H9 (cell line): ENCODE measurements around the gene APAF1. TPM values are rescaled to one million over a fixed set of nuclear protein-coding genes. Genes with fewer than 3 reads are reported as not detected.
A peak's percentile ranks its signal among the peaks of the same experiment; 100 is the strongest.

Source experiments
- DNase-seq: peaks from one replicate; pipeline ENCODE4 v3.0.0-alpha.2; 2017
- H2AFZ ChIP-seq: one replicate; pipeline ENCODE4 v1.6.1; 2013; ENCODE audit warnings: mild to moderate bottlenecking, low read length, control low read depth, moderate library complexity
- H2AK5ac ChIP-seq: 2 replicates; pipeline ENCODE4 v1.6.1; 2013; ENCODE audit warnings: low read length, control low read depth, mixed read lengths; ENCODE audit not compliant: insufficient read length
- H2BK120ac ChIP-seq: one replicate; pipeline ENCODE4 v1.6.1; 2013; ENCODE audit warnings: low read depth, mild to moderate bottlenecking, low read length, control low read depth, inconsistent platforms; ENCODE audit not compliant: poor library complexity, severe bottlenecking
- H2BK12ac ChIP-seq: 2 replicates; pipeline ENCODE4 v1.6.1; 2013; ENCODE audit warnings: low read length, control low read depth, mixed read lengths, low read depth; ENCODE audit not compliant: insufficient read length
- H2BK15ac ChIP-seq: 2 replicates; pipeline ENCODE4 v1.6.1; 2013; ENCODE audit warnings: low read depth, low read length, control low read depth
- H2BK20ac ChIP-seq: one replicate; pipeline ENCODE4 v1.6.1; 2013; ENCODE audit warnings: low read depth, mild to moderate bottlenecking, low read length, control low read depth, inconsistent platforms; ENCODE audit not compliant: poor library complexity, severe bottlenecking
- H2BK5ac ChIP-seq: 2 replicates; pipeline ENCODE4 v1.6.1; 2013; ENCODE audit warnings: low read length, control low read depth, mixed read lengths; ENCODE audit not compliant: insufficient read length
- H3K14ac ChIP-seq: 2 replicates; pipeline ENCODE4 v1.6.1; 2013; ENCODE audit warnings: low read length, control low read depth; ENCODE audit not compliant: insufficient read depth
- H3K18ac ChIP-seq: 2 replicates; pipeline ENCODE4 v1.6.1; 2013; ENCODE audit warnings: low read depth, mild to moderate bottlenecking, mixed read lengths, low read length, control low read depth; ENCODE audit not compliant: insufficient read length
- H3K23ac ChIP-seq: 2 replicates; pipeline ENCODE4 v1.6.1; 2013; ENCODE audit warnings: low read length, control low read depth, mixed read lengths, low read depth; ENCODE audit not compliant: insufficient read length
- H3K23me2 ChIP-seq: 2 replicates; pipeline ENCODE4 v1.6.1; 2013; ENCODE audit warnings: low read depth, mild to moderate bottlenecking, mixed read lengths, low read length, control low read depth; ENCODE audit not compliant: insufficient read length, poor library complexity, severe bottlenecking
- H3K27ac ChIP-seq: 2 replicates; pipeline ENCODE4 v1.5.1; 2013; ENCODE audit warnings: low read length, control low read depth, mixed read lengths, low read depth; ENCODE audit not compliant: insufficient read length
- H3K27me3 ChIP-seq: 2 replicates; pipeline ENCODE4 v1.6.1; 2013; ENCODE audit warnings: low read length, control low read depth, inconsistent platforms; ENCODE audit not compliant: insufficient read depth
- H3K4ac ChIP-seq: 2 replicates; pipeline ENCODE4 v1.6.1; 2013; ENCODE audit warnings: low read depth, mild to moderate bottlenecking, control low read depth, inconsistent platforms, low read length, moderate library complexity
- H3K4me1 ChIP-seq: 2 replicates; pipeline ENCODE4 v1.6.1; 2013; ENCODE audit warnings: low read length, control low read depth, inconsistent platforms; ENCODE audit not compliant: insufficient read depth
- H3K4me2 ChIP-seq: 2 replicates; pipeline ENCODE4 v1.6.1; 2013; ENCODE audit warnings: low read length, control low read depth, mixed read lengths; ENCODE audit not compliant: insufficient read length, insufficient read depth
- H3K56ac ChIP-seq: 2 replicates; pipeline ENCODE4 v1.6.1; 2013; ENCODE audit warnings: low read depth, mild to moderate bottlenecking, mixed read lengths, low read length, control low read depth; ENCODE audit not compliant: insufficient read length
- H3K79me1 ChIP-seq: 2 replicates; pipeline ENCODE4 v1.6.1; 2013; ENCODE audit warnings: low read depth, mild to moderate bottlenecking, moderate library complexity, low read length, control low read depth, inconsistent platforms; ENCODE audit not compliant: insufficient read depth, poor library complexity, severe bottlenecking
- H3K79me2 ChIP-seq: 2 replicates; pipeline ENCODE4 v1.6.1; 2013; ENCODE audit warnings: low read length, control low read depth, inconsistent platforms; ENCODE audit not compliant: insufficient read depth
- H3K9ac ChIP-seq: 2 replicates; pipeline ENCODE4 v1.6.1; 2013; ENCODE audit warnings: low read length, control low read depth, mixed read lengths; ENCODE audit not compliant: insufficient read length; ENCODE audit errors: extremely low read depth
- H3K9me3 ChIP-seq: one replicate; pipeline ENCODE4 v1.6.1; 2013; ENCODE audit warnings: low read depth, low read length, inconsistent platforms; ENCODE audit not compliant: control insufficient read depth
- H3T11ph ChIP-seq: one replicate; pipeline ENCODE4 v1.6.1; 2013; ENCODE audit warnings: mild to moderate bottlenecking, low read length, control low read depth, inconsistent platforms
- H4K20me1 ChIP-seq: one replicate; pipeline ENCODE4 v1.6.1; 2013; ENCODE audit not compliant: control insufficient read depth, insufficient read length, insufficient read depth
- H4K5ac ChIP-seq: 2 replicates; pipeline ENCODE4 v1.6.1; 2013; ENCODE audit warnings: low read depth, mild to moderate bottlenecking, mixed read lengths, low read length, control low read depth; ENCODE audit not compliant: insufficient read length
- H4K8ac ChIP-seq: replicated peaks from 2 replicates; pipeline ENCODE4 v1.6.1; 2013; ENCODE audit warnings: low read length, control low read depth, mixed read lengths, low read depth; ENCODE audit not compliant: insufficient read length
- H4K91ac ChIP-seq: 2 replicates; pipeline ENCODE4 v1.6.1; 2013; ENCODE audit warnings: low read depth, mild to moderate bottlenecking, moderate library complexity, mixed read lengths, low read length, control low read depth; ENCODE audit not compliant: insufficient read length
- H3K27ac Mint-ChIP-seq, 3 experiments: 2 replicates in 2 of 3; 3 replicates in 1 of 3; pipeline ENCODE4 v1.8.0; 2020 to 2021; ENCODE audit warnings: mixed read lengths in 3 of 3, mild to moderate bottlenecking in 1 of 3, moderate library complexity in 1 of 3
- H3K27me3 Mint-ChIP-seq: 2 replicates; pipeline ENCODE4 v1.8.0; 2021; ENCODE audit warnings: low read depth, mild to moderate bottlenecking, moderate library complexity, mixed read lengths
- H3K36me3 Mint-ChIP-seq, 3 experiments: 2 replicates in 2 of 3; 3 replicates in 1 of 3; pipeline ENCODE4 v1.8.0; 2020 to 2021; ENCODE audit warnings: low read depth in 3 of 3, mixed read lengths in 3 of 3; ENCODE audit not compliant: insufficient read depth in 1 of 3
- H3K4me1 Mint-ChIP-seq, 2 experiments: 2 replicates each; pipeline ENCODE4 v1.8.0; 2020; ENCODE audit warnings: mixed read lengths in 2 of 2
- H3K4me3 Mint-ChIP-seq, 2 experiments: 2 replicates in 1 of 2; 3 replicates in 1 of 2; pipeline ENCODE4 v1.8.0; 2020 to 2021; ENCODE audit warnings: mild to moderate bottlenecking in 2 of 2, mixed read lengths in 2 of 2, moderate library complexity in 1 of 2
- H3K9me3 Mint-ChIP-seq, 2 experiments: 2 replicates in 1 of 2; 3 replicates in 1 of 2; pipeline ENCODE4 v1.8.0; 2020; ENCODE audit warnings: mild to moderate bottlenecking in 2 of 2, mixed read lengths in 2 of 2, moderate library complexity in 1 of 2
- CTCF ChIP-seq: fragments of 200-600 bp; sonication (generic); conservative IDR thresholded peaks from 3 replicates; pipeline ENCODE4 v1.8.0; 2021; ENCODE audit warnings: antibody characterized with exemption, mild to moderate bottlenecking
- WGBS: extraction: QIAGEN DNeasy Blood & Tissue Kit; methylation state at CpG from one replicate; pipeline ENCODE4 v1.1.7; 2013; ENCODE audit warnings: missing lambda C conversion rate, low lambda C conversion rate, mixed read lengths; ENCODE audit not compliant: insufficient read length; ENCODE audit errors: extremely low coverage; 5-methylcytosine and 5-hydroxymethylcytosine counted together
- total RNA-seq: library from RNA; stranded (reverse); gene quantifications from 2 replicates; pipeline ENCODE4 v1.2.1, GENCODE V29; 2021

APAF1 gene
- total RNA-seq, 1 experiment from 2014 or later, result 16.5 TPM

- no peak overlapping the region for H4K5ac ChIP-seq
- H2BK20ac ChIP-seq, result no peak overlapping the region
- TF ChIP-seq CTCF, result no peak
- H2BK15ac ChIP-seq, result no peak overlapping the region
- Mint-ChIP-seq H3K4me3 (no peak overlapping the region), H3K27ac (peak overlapping the region in 1 of 3 experiments; percentile 3; a peak in 2 of 7 replicates), H3K4me1 (peaks cover 10% of the 10 kb centered on the region in 2 experiments), H3K27me3 (no peaks in the 10 kb centered on the region), H3K9me3 (no peaks in the 10 kb centered on the region), H3K36me3 (peaks cover 0 to 6% (median 4%) of the 10 kb centered on the region in 3 experiments; a peak in 2 of 7 replicates)
- H3K9me3 ChIP-seq, result no peaks in the 10 kb centered on the region
- H2AK5ac ChIP-seq, result no peak overlapping the region
- H2AFZ ChIP-seq, result no peak overlapping the region
- H4K91ac ChIP-seq, result no peak overlapping the region
- no peak overlapping the region for H3K27ac ChIP-seq
- H4K20me1 ChIP-seq, result no peaks in the 10 kb centered on the region
- H3K4me1 ChIP-seq, result no peaks in the 10 kb centered on the region
- no peak overlapping the region for H2BK12ac ChIP-seq
- H3K79me2 ChIP-seq, result no peaks in the 10 kb centered on the region
- H3K18ac ChIP-seq, result no peak overlapping the region
- no peak overlapping the region for H2BK5ac ChIP-seq
- H3K4ac ChIP-seq, result no peak overlapping the region
- H3K79me1 ChIP-seq, result no peaks in the 10 kb centered on the region
- H2BK120ac ChIP-seq, result no peak overlapping the region
- no peak overlapping the region for H3K14ac ChIP-seq
- H4K8ac ChIP-seq, result no peak overlapping the region
- no peaks in the 10 kb centered on the region for H3K23me2 ChIP-seq
- H3K9ac ChIP-seq, result no peak overlapping the region
- H3K23ac ChIP-seq, result no peak overlapping the region
- DNase-seq, result no peak
- H3K56ac ChIP-seq, result no peak overlapping the region
- WGBS, result no CpG with 5 or more reads among the region's 6 CpGs
- no peak overlapping the region for H3K4me2 ChIP-seq
- no peaks in the 10 kb centered on the region for H3K27me3 ChIP-seq
- no peak overlapping the region for H3T11ph ChIP-seq
Observed at GRCh38 chr12:98735821-98736220, 90.7 kb downstream of the APAF1 start.
